Right atrium auricular region (tissue), 2 donors: Measurements from ENCODE around the gene EXOC4. TPM values are rescaled to one million over a fixed set of nuclear protein-coding genes. Genes with fewer than 3 reads are reported as not detected.

Experiments
- DNase-seq: peaks from one replicate; pipeline ENCODE4 v3.0.0-alpha.2; 2019; ENCODE audit warnings: low spot score
- H3K27ac ChIP-seq, 2 donors: fragments of 200-600 bp; sonication (generic); 1 replicate in 1 of 2; 2 replicates in 1 of 2; pipeline ENCODE4 v1.5.1; 2016 to 2019
- H3K27me3 ChIP-seq, 2 donors: fragments of 200-600 bp; sonication (generic); one replicate each; pipeline versions ENCODE4 v1.5.1 to v1.6.0; 2017 to 2019
- H3K36me3 ChIP-seq: fragments of 200-600 bp; sonication (generic); one replicate; pipeline ENCODE4 v1.5.1; 2016
- H3K4me1 ChIP-seq, 2 donors: fragments of 200-600 bp; sonication (generic); one replicate each; pipeline versions ENCODE4 v1.5.1 to v1.6.0; 2017 to 2019
- H3K4me3 ChIP-seq, 2 donors: fragments of 200-600 bp; sonication (generic); 1 replicate in 1 of 2; 2 replicates in 1 of 2; pipeline ENCODE4 v1.5.1; 2017 to 2019; ENCODE audit warnings: mild to moderate bottlenecking in 1 of 2, moderate library complexity in 1 of 2
- H3K9me3 ChIP-seq, 2 donors: fragments of 200-600 bp; sonication (generic); one replicate each; pipeline ENCODE4 v1.5.1; 2019
- CTCF ChIP-seq, 2 donors: fragments of 200-600 bp; sonication (generic); IDR thresholded peaks; one replicate each; pipeline ENCODE4 v1.5.1; 2019; ENCODE audit warnings: antibody characterized with exemption in 2 of 2
- total RNA-seq, 2 donors: library from RNA; depleted of rRNA; stranded (reverse); fragments of >200 nt; gene quantifications; one replicate each; pipeline ENCODE4 v1.1.0, GENCODE V29; 2016

Gene EXOC4
- total RNA-seq, 2 donors from 2014 or later = 24.7 to 30.6 TPM

- no peak overlapping the region for H3K27ac ChIP-seq
- H3K4me3 ChIP-seq = no peak overlapping the region
- no peak for TF ChIP-seq CTCF (IDR thresholded peaks at IDR 0.05)
- H3K4me1 ChIP-seq = peaks cover 0 to 7% of the 10 kb centered on the region in 2 donors
- DNase-seq = no peak
- no peaks in the 10 kb centered on the region for H3K9me3 ChIP-seq
- no peaks in the 10 kb centered on the region for H3K36me3 ChIP-seq
- no peaks in the 10 kb centered on the region for H3K27me3 ChIP-seq
Observed at GRCh38 chr7:133431134-133431724, 178.4 kb downstream of the EXOC4 start.

GRCh38 chr7:133433165-133433812 is 180.4 kb downstream of the EXOC4 start:
- Histone ChIP-seq H3K4me3 (no peak overlapping the region), H3K27me3 (no peaks in the 10 kb centered on the region), H3K9me3 (no peaks in the 10 kb centered on the region), H3K4me1 (peaks cover 0 to 7% of the 10 kb centered on the region in 2 donors), H3K27ac (no peak overlapping the region), H3K36me3 (no peaks in the 10 kb centered on the region)
- TF ChIP-seq CTCF (IDR thresholded peaks at IDR 0.05) = no peak
- DNase-seq = no peak

GRCh38 chr7:133434246-133434865 is 181.5 kb downstream of the EXOC4 start:
- TF ChIP-seq CTCF (IDR thresholded peaks at IDR 0.05) = peak in 1 of 2 donors; percentile 62
- Histone ChIP-seq H3K27me3 (no peaks in the 10 kb centered on the region), H3K4me3 (no peak overlapping the region), H3K36me3 (no peaks in the 10 kb centered on the region), H3K9me3 (no peaks in the 10 kb centered on the region), H3K4me1 (peaks cover 0 to 7% of the 10 kb centered on the region in 2 donors), H3K27ac (no peak overlapping the region)
- DNase-seq = no peak

GRCh38 chr7:133436014-133436428 is 183.1 kb downstream of the EXOC4 start:
- H3K9me3 ChIP-seq = no peaks in the 10 kb centered on the region
- no peak for TF ChIP-seq CTCF (IDR thresholded peaks at IDR 0.05)
- peaks cover 0 to 7% of the 10 kb centered on the region in 2 donors for H3K4me1 ChIP-seq
- no peak for DNase-seq
- H3K27me3 ChIP-seq = no peaks in the 10 kb centered on the region
- H3K4me3 ChIP-seq = no peak overlapping the region
- H3K27ac ChIP-seq = no peak overlapping the region
- H3K36me3 ChIP-seq = no peaks in the 10 kb centered on the region

GRCh38 chr7:133437544-133437943 is 184.7 kb downstream of the EXOC4 start:
- DNase-seq = no peak
- Histone ChIP-seq H3K4me3 (no peak overlapping the region), H3K9me3 (no peaks in the 10 kb centered on the region), H3K27ac (no peak overlapping the region), H3K36me3 (no peaks in the 10 kb centered on the region), H3K4me1 (peaks cover 0 to 7% of the 10 kb centered on the region in 2 donors), H3K27me3 (no peaks in the 10 kb centered on the region)
- TF ChIP-seq CTCF (IDR thresholded peaks at IDR 0.05) = no peak
